Retinal pigment epithelial cell (primary cell): ENCODE data around the gene ARHGEF40.
A peak's percentile ranks its signal among the peaks of the same experiment; 100 is the strongest.

ENCODE experiments used
- DNase-seq: peaks from one replicate; pipeline ENCODE4 v3.0.0-alpha.2; 2010; ENCODE audit warnings: low read depth
- H3K4me3 ChIP-seq: 2 replicates; pipeline ENCODE4 v1.5.1; 2011; ENCODE audit warnings: mild to moderate bottlenecking, low read length, control low read depth, moderate library complexity
- CTCF ChIP-seq: conservative IDR thresholded peaks from 2 replicates; pipeline ENCODE4 v1.5.1; 2011; ENCODE audit warnings: low read depth, low read length, control low read depth, inconsistent platforms

ARHGEF40 gene

DNA sequence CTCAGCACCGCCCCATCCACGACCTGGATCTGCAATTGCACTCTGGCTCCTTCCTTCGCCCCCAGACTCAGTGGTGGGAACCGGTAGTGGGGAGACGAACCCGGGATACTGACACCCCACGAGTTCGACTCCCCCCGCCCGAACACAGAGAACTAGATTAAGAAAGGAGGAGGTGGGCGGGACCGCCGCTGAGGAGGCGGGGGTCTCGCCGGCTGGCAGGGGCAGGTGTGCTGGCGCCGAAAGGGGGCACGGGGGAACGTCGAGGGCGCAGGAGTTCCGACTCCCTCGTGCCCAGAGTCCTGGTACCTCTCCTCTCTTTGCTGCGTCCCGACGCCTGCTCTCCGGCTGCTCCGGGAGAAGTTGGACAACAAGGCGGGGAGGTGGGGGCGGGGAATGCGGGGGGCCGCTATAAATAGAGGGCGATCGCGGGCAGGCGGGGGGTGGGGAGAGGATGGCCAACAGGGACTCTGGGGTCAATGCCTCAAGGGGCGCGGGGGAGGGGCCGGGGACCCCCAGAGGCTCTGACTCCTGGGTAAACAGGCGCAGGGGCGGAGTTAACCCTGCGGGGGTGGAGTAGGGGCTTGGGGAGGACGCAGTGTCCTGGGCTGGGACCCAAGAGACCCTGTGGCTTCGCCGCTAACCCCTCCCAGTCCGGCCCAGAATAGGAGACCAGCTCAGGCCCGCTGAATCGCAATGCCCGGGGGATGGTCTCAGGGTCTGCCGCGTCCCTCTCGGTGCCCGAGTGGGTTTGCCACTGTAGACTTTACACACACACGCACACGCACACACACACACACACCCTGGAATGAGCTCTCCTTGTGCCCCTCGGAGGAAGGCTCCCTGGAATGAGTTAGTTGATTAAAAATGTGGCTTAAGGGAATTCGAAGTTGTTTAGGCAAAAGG lies 44.5 kb upstream of the ARHGEF40 start:
- peak overlapping the region; percentile 44 for H3K4me3 ChIP-seq
- no peak for TF ChIP-seq CTCF
- DNase-seq: no peak

GRCh38 chr14:21026274-21026987 lies 43.7 kb upstream of the ARHGEF40 start:
- no peak for DNase-seq
- H3K4me3 ChIP-seq: no peak overlapping the region

GRCh38 chr14:21026988-21027315 lies 43.2 kb upstream of the ARHGEF40 start:
- no peak for DNase-seq
- H3K4me3 ChIP-seq: no peak overlapping the region
- TF ChIP-seq CTCF: no peak

More at GRCh38 chr14:21026274-21026987, 43.7 kb upstream of the ARHGEF40 start:
- TF ChIP-seq CTCF: no peak

GRCh38 chr14:21029917-21030316 lies 40.2 kb upstream of the ARHGEF40 start, which contains the start of gene TPPP2:
TSS of gene TPPP2 (plus strand) at chr14:21030217. CDS start at chr14:21030582, 365 bp downstream.
- TF ChIP-seq CTCF: no peak
- H3K4me3 ChIP-seq: no peak within 1 kb of the TSS
- DNase-seq: no peak

DNA sequence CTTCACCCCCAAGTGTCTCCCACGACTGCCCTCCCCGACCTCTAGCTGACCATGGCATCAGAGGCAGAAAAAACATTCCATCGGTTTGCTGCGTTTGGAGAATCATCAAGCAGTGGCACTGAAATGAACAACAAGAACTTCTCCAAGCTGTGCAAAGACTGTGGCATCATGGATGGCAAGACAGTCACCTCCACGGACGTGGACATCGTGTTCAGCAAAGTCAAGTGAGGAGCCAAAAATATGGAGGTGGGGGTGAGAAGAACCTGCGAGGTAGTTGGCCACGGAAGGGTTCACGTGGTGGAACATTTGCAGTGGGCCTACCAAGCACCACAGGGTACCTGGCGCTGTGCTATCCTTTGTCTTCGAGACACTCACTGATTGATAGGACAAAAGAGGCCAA lies 39.6 kb upstream of the ARHGEF40 start:
- no peak for TF ChIP-seq CTCF
- H3K4me3 ChIP-seq: no peak overlapping the region
- DNase-seq: no peak

DNA sequence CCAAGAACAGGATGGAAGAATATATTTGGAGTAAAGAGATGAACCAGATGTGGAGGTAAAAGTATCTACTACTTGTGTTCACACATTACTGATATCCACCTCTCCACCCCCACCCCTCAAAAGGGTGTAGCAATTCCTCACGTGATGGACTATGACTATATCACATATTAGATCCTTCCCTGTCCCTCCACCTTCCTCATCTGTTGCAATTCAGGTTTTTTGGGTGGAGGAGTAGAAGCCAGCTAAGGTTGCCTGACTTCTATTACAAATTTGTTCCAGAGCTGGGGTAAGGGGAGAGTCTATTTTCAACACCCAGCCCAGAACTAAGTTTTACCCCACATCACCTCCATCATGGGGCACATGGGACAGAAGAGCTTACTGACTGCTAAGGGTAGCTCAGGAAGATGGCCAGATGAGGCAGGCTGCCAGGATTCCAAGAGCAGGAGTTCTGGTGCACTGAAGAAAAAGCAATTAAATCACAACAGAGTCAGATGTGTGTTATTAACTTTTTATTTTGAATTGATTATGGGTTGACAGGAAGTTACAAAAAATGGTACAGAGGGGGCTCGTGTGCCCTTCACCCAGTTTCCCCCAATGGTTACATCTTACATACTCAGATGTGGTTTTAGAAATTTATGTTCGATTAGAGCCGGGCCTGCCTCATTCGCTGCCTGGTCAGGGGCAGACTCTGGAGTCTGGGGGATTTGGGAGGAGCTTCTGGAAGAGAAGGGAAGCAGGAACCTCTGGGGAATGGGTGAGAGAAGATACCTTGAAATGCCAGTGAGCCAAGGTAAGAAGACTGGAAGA lies 37.6 kb upstream of the ARHGEF40 start:
- TF ChIP-seq CTCF: no peak
- no peak for DNase-seq
- no peak overlapping the region for H3K4me3 ChIP-seq
